ENCODE measurements around the gene PRKAA2.

The PRKAA2 gene

DNA sequence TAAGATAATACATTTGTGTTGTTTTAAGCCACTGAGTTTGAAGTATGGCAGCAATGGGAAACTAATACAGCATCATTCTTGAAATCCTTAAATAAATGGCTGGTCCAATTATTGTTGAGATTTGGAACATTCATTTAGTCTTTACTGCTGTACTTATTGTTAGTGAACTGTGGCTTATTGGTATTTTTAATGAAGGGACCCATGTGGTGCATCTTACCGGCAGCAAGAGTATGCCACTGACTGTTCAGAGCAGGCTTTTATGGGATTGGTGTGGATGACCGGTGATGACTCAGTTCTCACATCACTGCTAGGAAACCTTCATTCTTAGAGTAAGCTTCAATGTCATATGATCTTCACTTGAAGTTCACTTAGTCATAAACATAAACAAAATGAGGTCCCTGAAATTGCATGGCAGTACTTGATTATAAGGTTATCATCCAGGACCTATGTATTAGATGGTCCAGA is 31.5 kb downstream of the PRKAA2 start:
- Histone ChIP-seq H3K9me2 (replicated peaks; ENCODE audit: insufficient read depth, low read length) (no peaks in the 10 kb centered on the region), H4K20me1 (ENCODE audit: low read depth, low read length) (no peaks in the 10 kb centered on the region), H3F3A (ENCODE audit: insufficient read depth) (no peaks in the 10 kb centered on the region), H3K4me2 (ENCODE audit: low read depth, low read length, poor library complexity, severe bottlenecking) (no peak overlapping the region), H3K9ac (ENCODE audit: low read length) (no peak overlapping the region), H3K36me3 (ENCODE audit: low read length) (no peaks in the 10 kb centered on the region), H3K9me3 (ENCODE audit: insufficient read depth, low read length) (no peaks in the 10 kb centered on the region), H2AFZ (ENCODE audit: low read depth, low read length, severe bottlenecking) (no peak overlapping the region), H3K27ac (ENCODE audit: low read depth, low read length) (no peak overlapping the region), H3K27me3 (ENCODE audit: low read length) (no peaks in the 10 kb centered on the region), H3K4me3 (ENCODE audit: insufficient read depth, low read length, poor library complexity, severe bottlenecking) (no peak overlapping the region), H3K79me2 (ENCODE audit: insufficient read depth, low read length) (no peaks in the 10 kb centered on the region)
- TF ChIP-seq, protein P1, sequence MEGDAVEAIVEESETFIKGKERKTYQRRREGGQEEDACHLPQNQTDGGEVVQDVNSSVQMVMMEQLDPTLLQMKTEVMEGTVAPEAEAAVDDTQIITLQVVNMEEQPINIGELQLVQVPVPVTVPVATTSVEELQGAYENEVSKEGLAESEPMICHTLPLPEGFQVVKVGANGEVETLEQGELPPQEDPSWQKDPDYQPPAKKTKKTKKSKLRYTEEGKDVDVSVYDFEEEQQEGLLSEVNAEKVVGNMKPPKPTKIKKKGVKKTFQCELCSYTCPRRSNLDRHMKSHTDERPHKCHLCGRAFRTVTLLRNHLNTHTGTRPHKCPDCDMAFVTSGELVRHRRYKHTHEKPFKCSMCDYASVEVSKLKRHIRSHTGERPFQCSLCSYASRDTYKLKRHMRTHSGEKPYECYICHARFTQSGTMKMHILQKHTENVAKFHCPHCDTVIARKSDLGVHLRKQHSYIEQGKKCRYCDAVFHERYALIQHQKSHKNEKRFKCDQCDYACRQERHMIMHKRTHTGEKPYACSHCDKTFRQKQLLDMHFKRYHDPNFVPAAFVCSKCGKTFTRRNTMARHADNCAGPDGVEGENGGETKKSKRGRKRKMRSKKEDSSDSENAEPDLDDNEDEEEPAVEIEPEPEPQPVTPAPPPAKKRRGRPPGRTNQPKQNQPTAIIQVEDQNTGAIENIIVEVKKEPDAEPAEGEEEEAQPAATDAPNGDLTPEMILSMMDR (IDR thresholded peaks at IDR 0.05; ENCODE audit: insufficient read depth, low read length, poor library complexity, severe bottlenecking): no peak
- no peak for TF ChIP-seq EZH2phosphoT487 (conservative IDR thresholded peaks at IDR 0.05; ENCODE audit: low read length)

DNA sequence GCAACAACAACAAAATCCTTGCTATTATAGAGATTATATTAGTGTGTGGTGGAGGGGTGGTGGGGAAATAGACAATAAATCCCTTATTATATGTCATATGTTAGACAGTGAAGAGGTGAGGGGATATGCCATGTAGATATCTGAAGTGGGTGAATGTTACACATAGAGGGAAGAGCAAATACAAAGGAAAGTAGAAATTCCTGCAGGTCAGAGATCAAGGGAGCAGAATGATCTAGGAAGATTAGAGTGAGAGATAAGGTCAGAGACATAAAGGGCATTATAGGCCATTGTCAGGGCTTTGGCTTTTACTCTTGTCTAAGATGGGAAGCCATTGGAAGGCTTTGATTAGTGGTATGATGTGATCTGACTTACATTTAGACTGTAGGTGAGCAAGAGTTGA is 38.5 kb downstream of the PRKAA2 start:
- Histone ChIP-seq H3K9me3 (ENCODE audit: insufficient read depth, low read length) (no peaks in the 10 kb centered on the region), H3K79me2 (ENCODE audit: insufficient read depth, low read length) (no peaks in the 10 kb centered on the region), H3K9ac (ENCODE audit: low read length) (no peak overlapping the region), H3K4me3 (ENCODE audit: insufficient read depth, low read length, poor library complexity, severe bottlenecking) (no peak overlapping the region), H3K27ac (ENCODE audit: low read depth, low read length) (no peak overlapping the region), H3K4me2 (ENCODE audit: low read depth, low read length, poor library complexity, severe bottlenecking) (no peak overlapping the region), H3K27me3 (ENCODE audit: low read length) (no peaks in the 10 kb centered on the region), H2AFZ (ENCODE audit: low read depth, low read length, severe bottlenecking) (no peak overlapping the region), H3K9me2 (replicated peaks; ENCODE audit: insufficient read depth, low read length) (no peaks in the 10 kb centered on the region), H3F3A (ENCODE audit: insufficient read depth) (no peaks in the 10 kb centered on the region), H4K20me1 (ENCODE audit: low read depth, low read length) (no peaks in the 10 kb centered on the region), H3K36me3 (ENCODE audit: low read length) (no peaks in the 10 kb centered on the region)
- TF ChIP-seq, protein P1 (IDR thresholded peaks at IDR 0.05; ENCODE audit: insufficient read depth, low read length, poor library complexity, severe bottlenecking): no peak
- no peak for TF ChIP-seq EZH2phosphoT487 (conservative IDR thresholded peaks at IDR 0.05; ENCODE audit: low read length)

DNA sequence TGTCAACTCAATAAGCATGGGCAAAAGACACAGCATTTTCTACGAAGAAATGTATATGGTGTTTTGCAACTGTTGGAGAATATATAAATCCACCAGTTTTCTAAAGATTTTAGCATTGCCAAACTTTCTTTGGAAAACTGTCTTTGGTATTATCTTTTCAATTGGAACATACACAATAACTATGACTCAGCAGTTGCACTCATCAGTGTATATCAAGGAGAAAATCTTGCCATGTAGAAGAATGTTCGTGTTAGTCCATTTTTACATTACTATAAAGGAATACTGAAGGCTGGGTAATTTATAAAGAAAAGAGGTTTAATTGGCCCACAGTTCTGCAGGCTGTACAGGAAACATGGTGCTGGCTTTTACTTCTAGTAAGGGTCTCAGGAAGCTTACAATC is 41.1 kb downstream of the PRKAA2 start:
- TF ChIP-seq, protein P1 (IDR thresholded peaks at IDR 0.05; ENCODE audit: insufficient read depth, low read length, poor library complexity, severe bottlenecking): no peak
- TF ChIP-seq EZH2phosphoT487 (conservative IDR thresholded peaks at IDR 0.05; ENCODE audit: low read length): no peak
- Histone ChIP-seq H4K20me1 (ENCODE audit: low read depth, low read length) (no peaks in the 10 kb centered on the region), H3K9me3 (ENCODE audit: insufficient read depth, low read length) (no peaks in the 10 kb centered on the region), H3K9ac (ENCODE audit: low read length) (no peak overlapping the region), H3K4me3 (ENCODE audit: insufficient read depth, low read length, poor library complexity, severe bottlenecking) (no peak overlapping the region), H3K36me3 (ENCODE audit: low read length) (no peaks in the 10 kb centered on the region), H2AFZ (ENCODE audit: low read depth, low read length, severe bottlenecking) (no peak overlapping the region), H3K27ac (ENCODE audit: low read depth, low read length) (no peak overlapping the region), H3K9me2 (replicated peaks; ENCODE audit: insufficient read depth, low read length) (no peaks in the 10 kb centered on the region), H3F3A (ENCODE audit: insufficient read depth) (no peaks in the 10 kb centered on the region), H3K4me2 (ENCODE audit: low read depth, low read length, poor library complexity, severe bottlenecking) (no peak overlapping the region), H3K79me2 (ENCODE audit: insufficient read depth, low read length) (no peaks in the 10 kb centered on the region), H3K27me3 (ENCODE audit: low read length) (no peaks in the 10 kb centered on the region)

Measured in SU-DHL-6 (cell line).